SK-N-SH (cell line): ENCODE data around the gene FANCL. TPM values are rescaled to one million over a fixed set of nuclear protein-coding genes. Genes with fewer than 3 reads are reported as not detected.

Experiments
- CTCF ChIA-PET: fragments of 300-600, 350-600 bp; formaldehyde crosslinking; extraction: SDS; loops from one replicate; lab custom pipeline; 2021; lab: Yijun Ruan, JAX
- POLR2A ChIA-PET: fragments of 350-600 bp; sonication (Branson Sonifier 250); formaldehyde crosslinking; extraction: SDS; loops from one replicate; lab custom pipeline; 2020; ENCODE audit warnings: antibody characterized with exemption, inconsistent platforms; lab: Yijun Ruan, JAX
- DNase-seq: peaks from one replicate; pipeline ENCODE4 v3.0.0; 2012
- H2AFZ ChIP-seq: fragments of 200-600 bp; sonication (generic); 2 replicates; pipeline ENCODE4 v1.8.1; 2016; ENCODE audit warnings: antibody characterized with exemption, mild to moderate bottlenecking, low read depth
- H3F3A ChIP-seq: fragments of 200-600 bp; sonication (generic); replicated peaks from 2 replicates; pipeline ENCODE3; 2016; ENCODE audit warnings: antibody characterized with exemption, mild to moderate bottlenecking; ENCODE audit not compliant: insufficient read depth
- H3K27ac ChIP-seq, 2 experiments: fragments of 200-500 bp in 1 of 2; fragments of 200-600 bp in 1 of 2; sonication (Bioruptor generic) in 1 of 2; sonication (generic), shearing (Covaris generic) in 1 of 2; 2 replicates each; pipeline versions ENCODE4 v1.5.1 to v1.6.1; 2014 to 2016; ENCODE audit warnings: low read depth in 2 of 2, inconsistent platforms in 1 of 2, low read length in 1 of 2, mild to moderate bottlenecking in 1 of 2, mixed read lengths in 1 of 2
- H3K27me3 ChIP-seq: fragments of 200-600 bp; sonication (generic), shearing (Covaris generic); 2 replicates; pipeline ENCODE4 v1.6.1; 2016; ENCODE audit warnings: mixed run types; ENCODE audit not compliant: insufficient read depth
- H3K36me3 ChIP-seq, 2 experiments: fragments of 200-500 bp in 1 of 2; fragments of 200-600 bp in 1 of 2; sonication (Bioruptor generic) in 1 of 2; sonication (generic) in 1 of 2; replicated peaks in 1 of 2; 2 replicates each; pipeline versions ENCODE3 to v1.5.1; 2014 to 2016; ENCODE audit warnings: low read length in 1 of 2, mild to moderate bottlenecking in 1 of 2; ENCODE audit not compliant: insufficient read depth in 2 of 2, control insufficient read depth in 1 of 2
- H3K4me1 ChIP-seq, 2 experiments: fragments of 200-500 bp in 1 of 2; fragments of 200-600 bp in 1 of 2; sonication (Bioruptor generic) in 1 of 2; sonication (generic), shearing (Covaris generic) in 1 of 2; 2 replicates each; pipeline versions ENCODE4 v1.5.1 to v1.6.1; 2014 to 2016; ENCODE audit warnings: low read depth in 1 of 2, low read length in 1 of 2, mixed run types in 1 of 2; ENCODE audit not compliant: insufficient read depth in 2 of 2, control insufficient read depth in 1 of 2
- H3K4me2 ChIP-seq: fragments of 200-600 bp; sonication (generic), shearing (Covaris generic); 2 replicates; pipeline ENCODE4 v1.6.1; 2017; ENCODE audit warnings: mixed run types
- H3K4me3 ChIP-seq, 2 experiments: fragments of 200-500 bp in 1 of 2; fragments of 200-600 bp in 1 of 2; sonication (Bioruptor generic) in 1 of 2; sonication (generic), shearing (Covaris generic) in 1 of 2; 2 replicates each; pipeline versions ENCODE4 v1.5.1 to v1.8.1; 2014 to 2016; ENCODE audit warnings: low read depth in 2 of 2, inconsistent platforms in 1 of 2, low read length in 1 of 2, mild to moderate bottlenecking in 1 of 2, mixed read lengths in 1 of 2, moderate library complexity in 1 of 2
- H3K79me2 ChIP-seq: fragments of 200-600 bp; sonication (generic); 2 replicates; pipeline ENCODE4 v1.8.1; 2017; ENCODE audit warnings: mild to moderate bottlenecking; ENCODE audit not compliant: insufficient read depth
- H3K9ac ChIP-seq: fragments of 200-600 bp; sonication (generic); 2 replicates; pipeline ENCODE4 v1.6.1; 2017; ENCODE audit warnings: mixed run types
- H3K9me2 ChIP-seq: fragments of 200-600 bp; sonication (generic); 2 replicates; pipeline ENCODE4 v1.6.1; 2017; ENCODE audit warnings: mixed run types
- H3K9me3 ChIP-seq: fragments of 200-600 bp; sonication (generic); 2 replicates; pipeline ENCODE4 v1.6.1; 2017; ENCODE audit warnings: mixed run types, mild to moderate bottlenecking, moderate library complexity
- H4K20me1 ChIP-seq: fragments of 200-600 bp; sonication (generic); 2 replicates; pipeline ENCODE4 v1.6.1; 2017; ENCODE audit warnings: mild to moderate bottlenecking, mixed run types; ENCODE audit not compliant: insufficient read depth
- CHD2 ChIP-seq: fragments of 150-350 bp; IDR thresholded peaks from 2 replicates; pipeline ENCODE4 v1.6.1; 2018; ENCODE audit warnings: low read length; ENCODE audit not compliant: partially characterized antibody
- ELF1 ChIP-seq: IDR thresholded peaks from 2 replicates; pipeline ENCODE4 v1.4.0; 2012
- EP300 ChIP-seq, 2 experiments: IDR thresholded peaks; 2 replicates each; pipeline versions ENCODE4 v1.4.0 to v1.6.1; 2012; ENCODE audit warnings: borderline replicate concordance in 1 of 2, low read depth in 1 of 2, low read length in 1 of 2
- FOSL2 ChIP-seq: IDR thresholded peaks from 2 replicates; pipeline ENCODE4 v1.4.0; 2012; ENCODE audit warnings: low read depth, mild to moderate bottlenecking, moderate library complexity, borderline replicate concordance
- GABPA ChIP-seq: IDR thresholded peaks from 2 replicates; pipeline ENCODE4 v1.4.0; 2012; ENCODE audit warnings: low read depth, mild to moderate bottlenecking
- GATA2 ChIP-seq: sonication (generic); formaldehyde crosslinking; IDR thresholded peaks from 2 replicates; pipeline ENCODE4 v1.5.0; 2020; ENCODE audit warnings: mild to moderate bottlenecking, missing genetic modification reagents
- JUND ChIP-seq: IDR thresholded peaks from 2 replicates; pipeline ENCODE4 v1.4.0; 2012
- MAX ChIP-seq: IDR thresholded peaks from 2 replicates; pipeline ENCODE4 v1.4.0; 2012; ENCODE audit warnings: low read depth
- MXI1 ChIP-seq: IDR thresholded peaks from 2 replicates; pipeline ENCODE4 v1.6.1; 2012; ENCODE audit warnings: mild to moderate bottlenecking, low read depth, low read length, improper control_type of control experiment
- PBX3 ChIP-seq: IDR thresholded peaks from 2 replicates; pipeline ENCODE4; 2012
- RAD21 ChIP-seq: IDR thresholded peaks from 2 replicates; pipeline ENCODE4 v1.6.1; 2012; ENCODE audit warnings: mild to moderate bottlenecking, low read length
- RCOR1 ChIP-seq: fragments of 150-350 bp; IDR thresholded peaks from 2 replicates; pipeline ENCODE4 v1.6.1; 2017; ENCODE audit warnings: antibody characterized with exemption, low read length
- RXRA ChIP-seq: IDR thresholded peaks from 2 replicates; pipeline ENCODE4 v1.4.0; 2012; ENCODE audit warnings: low read depth, mild to moderate bottlenecking, borderline replicate concordance
- SIN3A ChIP-seq: IDR thresholded peaks from 2 replicates; pipeline ENCODE4 v1.6.1; 2012; ENCODE audit warnings: low read depth, mild to moderate bottlenecking, low read length, moderate library complexity, borderline replicate concordance
- SMC3 ChIP-seq: IDR thresholded peaks from 2 replicates; pipeline ENCODE4 v1.6.1; 2012; ENCODE audit warnings: low read depth, low read length, improper control_type of control experiment
- TAF1 ChIP-seq: IDR thresholded peaks from 2 replicates; pipeline ENCODE4 v1.6.1; 2012; ENCODE audit warnings: low read depth, mild to moderate bottlenecking, low read length, moderate library complexity, borderline replicate concordance
- TCF12 ChIP-seq: IDR thresholded peaks from 2 replicates; pipeline ENCODE4 v1.4.0; 2012
- TEAD4 ChIP-seq: IDR thresholded peaks from 2 replicates; pipeline ENCODE4 v1.4.0; 2012; ENCODE audit warnings: mild to moderate bottlenecking, borderline replicate concordance; ENCODE audit not compliant: insufficient read depth
- USF2 ChIP-seq: fragments of 150-350 bp; IDR thresholded peaks from 2 replicates; pipeline ENCODE4 v1.6.1; 2017; ENCODE audit warnings: antibody characterized with exemption, low read length, low read depth, borderline replicate concordance
- YY1 ChIP-seq: IDR thresholded peaks from 2 replicates; pipeline ENCODE4 v1.4.0; 2012; ENCODE audit warnings: low read depth, mild to moderate bottlenecking
- WGBS: methylation state at CpG from one replicate; pipeline ENCODE4 v1.1.6; 2017; ENCODE audit warnings: low lambda C conversion rate; 5-methylcytosine and 5-hydroxymethylcytosine counted together
- polyA plus RNA-seq, 3 experiments: library from polyadenylated mRNA; depleted of rRNA; stranded (reverse); fragments of >200 nt; gene quantifications; 2 replicates each; pipeline ENCODE4 v1.2.3, GENCODE V29; 2012

Gene FANCL
- polyA plus RNA-seq, 1 of the 3 experiments (the other 2 are of a cell fraction), result 11.8 TPM

- Histone ChIP-seq H3K27ac (no peak overlapping the region), H2AFZ (no peak overlapping the region), H3K4me2 (no peak overlapping the region), H3K4me3 (no peak overlapping the region), H3K4me1 (0 out of 4 replicates have a peak, but pooled peaks cover 0 to 5% of the 10 kb centered on the region in 2 experiments), H3K9me3 (no peaks in the 10 kb centered on the region), H4K20me1 (no peaks in the 10 kb centered on the region), H3K79me2 (no peaks in the 10 kb centered on the region), H3K36me3 (peaks cover 28 to 32% of the 10 kb centered on the region in 2 experiments), H3K9ac (no peak overlapping the region), H3K27me3 (no peaks in the 10 kb centered on the region), H3K9me2 (no peaks in the 10 kb centered on the region; the same call in 1 of the 2 replicates), H3F3A (peaks cover 24% of the 10 kb centered on the region)
- no peak for DNase-seq
- TF ChIP-seq GATA2 (CRISPR knock-in tag) (no peak), SIN3A (no peak), SMC3 (no peak), TEAD4 (no peak), CHD2 (no peak), RCOR1 (no peak), USF2 (no peak), ELF1 (no peak), RXRA (no peak), TCF12 (no peak), MAX (no peak), MXI1 (no peak), YY1 (no peak), RAD21 (no peak), EP300 (IDR thresholded peaks at IDR 0.05; ENCODE audit: borderline replicate concordance in 1 of 2, low read depth in 1 of 2, low read length in 1 of 2) (no peak), GABPA (no peak)
- ChIA-PET POLR2A (no interaction called here), CTCF (interaction anchor here (1.4 to 1.5 kb wide), 2 partner anchors 8 to 244 kb away, joined by 3 to 4 read pairs; no protein-coding TSS in a partner anchor)
- 95% methylated on average over 6 of the region's 6 CpGs for WGBS
Observed at GRCh38 chr2:58204195-58204959, 36.7 kb downstream of the FANCL start.

GRCh38 chr2:58203018-58203417 lies 38.1 kb downstream of the FANCL start:
- H3F3A ChIP-seq, result peaks cover 24% of the 10 kb centered on the region
- H3K9me2 ChIP-seq, result no peaks in the 10 kb centered on the region; the same call in 1 of the 2 replicates
- no peak overlapping the region for H2AFZ ChIP-seq
- no peak for TF ChIP-seq TEAD4
- no peak for TF ChIP-seq TAF1
- no peak for TF ChIP-seq FOSL2
- TF ChIP-seq SMC3, result no peak
- TF ChIP-seq ELF1, result no peak
- TF ChIP-seq GABPA, result no peak
- TF ChIP-seq PBX3, result no peak
- no peak for TF ChIP-seq JUND
- H3K4me3 ChIP-seq, result no peak overlapping the region
- CTCF ChIA-PET, result interaction anchor here (0.6 to 1.5 kb wide), 2 partner anchors 10 to 14 kb away, joined by 3 to 4 read pairs; no protein-coding TSS in a partner anchor
- no peaks in the 10 kb centered on the region for H3K27me3 ChIP-seq
- no peak overlapping the region for H3K9ac ChIP-seq
- H4K20me1 ChIP-seq, result no peaks in the 10 kb centered on the region
- H3K9me3 ChIP-seq, result no peaks in the 10 kb centered on the region
- H3K36me3 ChIP-seq, result peaks cover 26 to 27% of the 10 kb centered on the region in 2 experiments
- POLR2A ChIA-PET, result no interaction called here
- no peak for DNase-seq
- no peak overlapping the region for H3K27ac ChIP-seq
- no peaks in the 10 kb centered on the region for H3K79me2 ChIP-seq
- H3K4me1 ChIP-seq, result 0 out of 4 replicates have a peak, but pooled peaks cover 0 to 5% of the 10 kb centered on the region in 2 experiments
- no peak overlapping the region for H3K4me2 ChIP-seq
